Lower leg skin (tissue), 3 donors: Measurements from ENCODE around the gene GLE1.

ENCODE experiments used
- CTCF ChIP-seq, 3 donors: fragments of 450-650 bp; IDR thresholded peaks; one replicate each; pipeline ENCODE4 v1.5.1; 2016; ENCODE audit warnings: antibody characterized with exemption in 3 of 3, mild to moderate bottlenecking in 3 of 3, moderate library complexity in 2 of 3
- POLR2A ChIP-seq, 2 donors: fragments of 450-650 bp; IDR thresholded peaks; one replicate each; pipeline ENCODE4 v1.6.1; 2016 to 2017; ENCODE audit warnings: antibody characterized with exemption in 2 of 2, mild to moderate bottlenecking in 1 of 2, moderate library complexity in 1 of 2

GRCh38 chr9:128493424-128493823 lies 11.1 kb upstream of the GLE1 start:
- TF ChIP-seq CTCF (IDR thresholded peaks at IDR 0.05) (no peak), POLR2A (IDR thresholded peaks at IDR 0.05) (no peak)
